GM23248 (cell line): ENCODE data around the gene SEC14L5.

ENCODE experiments used
- EZH2 ChIP-seq: fragments of 200-600 bp; sonication (generic); IDR thresholded peaks from 2 replicates; pipeline ENCODE4 v1.6.1; 2018; ENCODE audit warnings: antibody characterized with exemption, mild to moderate bottlenecking; ENCODE audit not compliant: insufficient read depth, poor library complexity, severe bottlenecking
- EZH2phosphoT487 ChIP-seq: fragments of 200-600 bp; sonication (generic); IDR thresholded peaks from 2 replicates; pipeline ENCODE4 v1.6.1; 2018; ENCODE audit warnings: antibody characterized with exemption, moderate library complexity, mild to moderate bottlenecking, low read depth; ENCODE audit not compliant: insufficient read depth

DNA sequence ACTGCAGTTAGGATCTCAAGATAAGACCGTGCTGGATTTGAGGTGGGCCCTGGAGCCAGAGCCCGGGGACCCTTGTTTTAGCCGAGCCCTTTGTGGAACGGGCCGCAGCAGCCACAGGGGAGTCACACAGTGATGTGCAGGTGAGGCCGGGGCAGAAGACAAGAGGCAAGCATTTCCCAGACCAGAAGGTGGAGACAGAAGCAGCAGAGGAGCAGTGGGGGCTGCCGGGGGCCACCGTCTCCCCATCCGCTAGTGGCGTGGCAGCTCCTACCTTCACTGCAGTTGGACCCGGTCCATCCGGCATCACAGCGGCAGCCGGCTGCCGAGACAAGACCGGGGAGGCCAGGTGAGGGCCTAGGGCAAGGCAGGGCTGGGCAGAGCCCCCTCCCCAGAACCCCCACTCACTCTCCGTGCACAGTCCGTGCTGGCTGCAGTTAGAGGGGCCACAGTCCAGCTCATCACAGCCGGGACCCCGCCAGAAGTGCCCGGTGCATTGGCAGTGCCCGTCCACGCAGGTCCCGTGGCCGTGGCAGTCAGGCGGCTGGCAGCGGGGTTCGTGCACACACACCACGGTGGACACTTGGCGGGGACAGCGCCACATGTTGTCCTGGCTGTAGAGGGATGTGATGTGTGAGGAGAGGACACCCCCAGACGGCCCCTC lies 69.6 kb downstream of the SEC14L5 start:
- TF ChIP-seq EZH2phosphoT487 = no peak
- no peak for TF ChIP-seq EZH2
